Measurements from ENCODE around the gene DLG4.

DLG4 gene

DNA sequence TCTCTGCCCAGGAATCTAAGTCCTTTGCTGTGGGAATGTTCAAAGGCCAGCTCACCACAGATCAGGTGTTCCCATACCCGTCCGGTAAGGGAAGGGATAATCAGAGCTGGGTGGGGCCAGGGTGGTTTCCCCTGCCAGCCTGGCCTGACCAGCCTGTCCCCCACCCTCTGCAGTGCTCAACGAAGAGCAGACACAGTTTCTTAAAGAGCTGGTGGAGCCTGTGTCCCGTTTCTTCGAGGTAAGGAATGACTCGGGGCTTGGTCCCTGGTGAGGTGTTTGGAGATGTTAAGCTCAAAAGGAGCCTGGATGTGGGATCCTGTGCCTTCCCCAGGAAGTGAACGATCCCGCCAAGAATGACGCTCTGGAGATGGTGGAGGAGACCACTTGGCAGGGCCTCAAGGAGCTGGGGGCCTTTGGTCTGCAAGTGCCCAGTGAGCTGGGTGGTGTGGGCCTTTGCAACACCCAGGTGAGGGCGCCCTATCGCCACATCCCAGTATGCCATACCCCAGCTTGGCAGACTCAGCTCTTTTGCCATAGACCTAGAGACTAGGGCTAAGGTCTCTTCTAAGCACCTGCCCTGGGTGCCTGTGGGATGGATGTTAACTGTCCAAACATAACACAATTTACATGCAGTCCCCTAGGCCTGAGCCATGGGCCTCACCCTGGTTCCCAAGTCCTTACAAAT lies 1.1 kb upstream of the DLG4 start:
- Histone ChIP-seq H3K4me3 (ENCODE audit: insufficient read depth, low read depth, low read length) (peak overlapping the region; percentile 87), H3K27ac (ENCODE audit: insufficient read depth, low read depth, low read length, poor library complexity, severe bottlenecking) (peak overlapping the region; percentile 65), H3K36me3 (ENCODE audit: control insufficient read depth, insufficient read depth, low read length) (peaks cover 31% of the 10 kb centered on the region), H3K27me3 (ENCODE audit: control insufficient read depth, insufficient read depth, low read length, poor library complexity, severe bottlenecking) (no peaks in the 10 kb centered on the region), H3K9me3 (ENCODE audit: control insufficient read depth, low read length) (no peaks in the 10 kb centered on the region), H3K4me1 (ENCODE audit: control insufficient read depth, insufficient read depth, low read length) (peaks cover 30% of the 10 kb centered on the region)
- WGBS, 2 experiments, result 52 to 57% methylated on average over 11 of the region's 11 CpGs

DNA sequence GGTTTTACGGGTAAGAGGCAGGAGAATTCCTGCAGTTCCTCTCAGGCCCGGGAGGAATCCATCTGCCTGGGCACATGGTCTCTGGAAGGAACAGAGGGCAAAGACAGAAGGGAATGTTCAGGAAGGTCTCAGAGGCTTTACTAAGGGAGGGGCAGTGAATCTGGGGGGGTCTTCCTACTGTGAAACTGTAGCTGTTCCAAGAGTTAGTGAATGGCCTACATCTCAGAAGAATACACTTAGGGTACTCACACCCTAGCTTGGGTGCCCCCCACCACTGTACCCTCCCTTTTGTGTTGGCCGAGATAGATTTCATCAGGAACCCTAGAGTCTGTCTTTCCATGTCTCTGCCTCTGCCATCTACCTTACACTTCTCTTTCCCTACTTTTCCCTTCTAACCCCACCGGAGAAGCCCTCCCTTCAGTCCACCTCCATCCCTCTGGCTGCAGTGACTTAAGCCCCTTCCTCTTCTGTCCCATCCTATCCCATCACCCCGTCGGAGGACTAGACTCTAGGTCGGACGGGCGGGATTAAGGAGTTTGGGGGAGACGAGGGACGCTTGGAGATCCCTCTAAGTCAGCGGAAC lies 316 bp downstream of the DLG4 start:
- Histone ChIP-seq H3K9me3 (ENCODE audit: control insufficient read depth, low read length) (no peaks in the 10 kb centered on the region), H3K4me3 (ENCODE audit: insufficient read depth, low read depth, low read length) (peak overlapping the region; percentile 87), H3K4me1 (ENCODE audit: control insufficient read depth, insufficient read depth, low read length) (peaks cover 36% of the 10 kb centered on the region), H3K36me3 (ENCODE audit: control insufficient read depth, insufficient read depth, low read length) (peaks cover 22% of the 10 kb centered on the region), H3K27me3 (ENCODE audit: control insufficient read depth, insufficient read depth, low read length, poor library complexity, severe bottlenecking) (no peaks in the 10 kb centered on the region), H3K27ac (ENCODE audit: insufficient read depth, low read depth, low read length, poor library complexity, severe bottlenecking) (peak overlapping the region; percentile 75)
- WGBS, 2 experiments, result 27% methylated on average over 12 of the region's 12 CpGs

DNA sequence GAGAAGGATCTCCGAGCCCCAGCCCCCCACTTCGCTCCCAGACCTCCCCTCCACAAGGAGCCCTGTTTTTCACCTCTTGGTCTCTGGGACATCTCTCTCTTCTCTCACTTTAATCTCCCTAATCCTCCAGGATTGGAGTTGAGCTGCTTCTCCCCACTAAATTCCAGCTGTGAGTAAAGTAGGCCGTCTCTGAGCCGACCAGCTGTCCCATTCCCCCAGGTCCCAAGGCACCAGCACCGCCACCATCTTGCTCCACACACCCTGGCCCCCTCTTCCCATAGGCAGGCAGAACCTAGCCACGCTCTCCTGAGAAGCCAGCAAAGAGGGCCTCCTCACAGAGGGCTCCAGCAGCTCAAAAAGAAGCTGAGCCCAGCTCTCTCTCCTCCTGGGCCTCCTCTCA lies 878 bp downstream of the DLG4 start:
- Histone ChIP-seq H3K27ac (ENCODE audit: insufficient read depth, low read depth, low read length, poor library complexity, severe bottlenecking) (peak overlapping the region; percentile 75), H3K9me3 (ENCODE audit: control insufficient read depth, low read length) (no peaks in the 10 kb centered on the region), H3K36me3 (ENCODE audit: control insufficient read depth, insufficient read depth, low read length) (peaks cover 17% of the 10 kb centered on the region), H3K4me3 (ENCODE audit: insufficient read depth, low read depth, low read length) (peak overlapping the region; percentile 11), H3K4me1 (ENCODE audit: control insufficient read depth, insufficient read depth, low read length) (peaks cover 36% of the 10 kb centered on the region), H3K27me3 (ENCODE audit: control insufficient read depth, insufficient read depth, low read length, poor library complexity, severe bottlenecking) (no peaks in the 10 kb centered on the region)
- 66 to 79% methylated on average over 6 of the region's 6 CpGs for WGBS, 2 experiments

DNA sequence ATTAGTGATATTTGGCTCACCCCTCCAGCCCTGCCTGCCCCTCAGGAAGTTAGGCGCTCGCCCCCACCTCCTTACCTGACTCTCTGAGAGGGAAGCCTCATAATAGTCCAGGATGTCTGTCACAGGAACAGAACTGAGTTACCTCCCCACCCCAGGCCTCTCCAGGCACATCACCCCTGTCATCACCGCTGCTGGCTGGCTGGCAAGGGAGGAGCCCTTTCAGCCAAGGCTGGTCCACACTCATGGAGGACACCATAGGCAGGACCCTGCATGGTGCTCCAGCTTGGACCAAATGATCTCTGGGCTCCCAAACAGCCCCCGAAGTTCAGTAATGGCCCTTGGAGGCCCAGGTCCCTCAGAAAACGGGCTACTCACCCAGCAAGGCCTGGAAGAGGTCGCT lies 1.5 kb downstream of the DLG4 start:
- Histone ChIP-seq H3K9me3 (ENCODE audit: control insufficient read depth, low read length) (no peaks in the 10 kb centered on the region), H3K27me3 (ENCODE audit: control insufficient read depth, insufficient read depth, low read length, poor library complexity, severe bottlenecking) (no peaks in the 10 kb centered on the region), H3K4me1 (ENCODE audit: control insufficient read depth, insufficient read depth, low read length) (peaks cover 41% of the 10 kb centered on the region), H3K36me3 (ENCODE audit: control insufficient read depth, insufficient read depth, low read length) (peaks cover 11% of the 10 kb centered on the region), H3K4me3 (ENCODE audit: insufficient read depth, low read depth, low read length) (peak overlapping the region; percentile 56), H3K27ac (ENCODE audit: insufficient read depth, low read depth, low read length, poor library complexity, severe bottlenecking) (peak overlapping the region; percentile 19)
- 81 to 84% methylated on average over 6 of the region's 6 CpGs for WGBS, 2 experiments

DNA sequence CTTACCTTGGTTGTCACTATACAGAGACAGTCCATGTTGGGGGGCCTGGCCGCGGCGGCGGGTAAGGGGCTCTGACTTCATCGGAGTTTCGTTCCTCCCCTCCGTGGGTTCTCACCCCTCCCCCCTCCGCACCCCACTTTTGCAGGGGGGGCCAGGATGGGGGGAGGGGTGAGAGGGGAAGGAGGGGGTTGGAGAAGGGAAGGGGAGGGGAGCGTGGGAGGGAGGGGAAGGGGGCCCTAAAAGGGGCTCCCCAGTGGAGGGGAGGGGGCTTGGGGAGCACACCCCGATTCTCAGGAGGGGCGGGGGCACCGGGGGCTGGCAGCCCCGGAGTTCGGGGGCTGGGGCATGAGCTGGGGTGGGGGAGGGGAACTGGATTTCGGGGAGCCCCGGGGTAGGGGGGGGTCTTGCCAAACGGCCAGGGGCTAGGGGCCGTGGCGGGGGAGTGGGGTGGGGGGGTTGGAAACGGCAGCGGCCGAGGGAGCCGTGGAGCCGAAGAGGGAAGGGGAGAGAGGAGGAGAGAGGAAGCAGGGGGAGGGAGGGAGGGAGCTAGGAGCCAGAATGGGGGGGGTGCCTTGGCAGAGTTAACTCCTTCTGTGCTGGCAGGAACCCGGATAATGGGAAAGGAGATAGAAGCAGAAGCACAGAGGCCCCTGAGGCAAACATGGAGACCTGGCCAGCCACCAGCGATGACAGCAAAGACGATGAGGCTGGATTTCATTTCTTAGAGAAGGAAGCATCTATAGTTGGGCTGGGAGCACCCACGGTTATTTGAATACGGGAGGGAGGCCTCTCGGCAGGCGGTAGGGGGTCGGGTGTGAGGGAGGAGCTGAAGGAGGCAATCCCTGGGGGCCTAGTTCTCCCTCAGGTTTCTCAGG lies 2.3 kb downstream of the DLG4 start:
- Histone ChIP-seq H3K27me3 (ENCODE audit: control insufficient read depth, insufficient read depth, low read length, poor library complexity, severe bottlenecking) (no peaks in the 10 kb centered on the region), H3K4me1 (ENCODE audit: control insufficient read depth, insufficient read depth, low read length) (peaks cover 42% of the 10 kb centered on the region), H3K27ac (ENCODE audit: insufficient read depth, low read depth, low read length, poor library complexity, severe bottlenecking) (no peak overlapping the region), H3K9me3 (ENCODE audit: control insufficient read depth, low read length) (no peaks in the 10 kb centered on the region), H3K4me3 (ENCODE audit: insufficient read depth, low read depth, low read length) (peak overlapping the region; percentile 56), H3K36me3 (ENCODE audit: control insufficient read depth, insufficient read depth, low read length) (peaks cover 3% of the 10 kb centered on the region)
- 4% methylated on average over 19 to 30 of the region's 32 CpGs for WGBS, 2 experiments

DNA sequence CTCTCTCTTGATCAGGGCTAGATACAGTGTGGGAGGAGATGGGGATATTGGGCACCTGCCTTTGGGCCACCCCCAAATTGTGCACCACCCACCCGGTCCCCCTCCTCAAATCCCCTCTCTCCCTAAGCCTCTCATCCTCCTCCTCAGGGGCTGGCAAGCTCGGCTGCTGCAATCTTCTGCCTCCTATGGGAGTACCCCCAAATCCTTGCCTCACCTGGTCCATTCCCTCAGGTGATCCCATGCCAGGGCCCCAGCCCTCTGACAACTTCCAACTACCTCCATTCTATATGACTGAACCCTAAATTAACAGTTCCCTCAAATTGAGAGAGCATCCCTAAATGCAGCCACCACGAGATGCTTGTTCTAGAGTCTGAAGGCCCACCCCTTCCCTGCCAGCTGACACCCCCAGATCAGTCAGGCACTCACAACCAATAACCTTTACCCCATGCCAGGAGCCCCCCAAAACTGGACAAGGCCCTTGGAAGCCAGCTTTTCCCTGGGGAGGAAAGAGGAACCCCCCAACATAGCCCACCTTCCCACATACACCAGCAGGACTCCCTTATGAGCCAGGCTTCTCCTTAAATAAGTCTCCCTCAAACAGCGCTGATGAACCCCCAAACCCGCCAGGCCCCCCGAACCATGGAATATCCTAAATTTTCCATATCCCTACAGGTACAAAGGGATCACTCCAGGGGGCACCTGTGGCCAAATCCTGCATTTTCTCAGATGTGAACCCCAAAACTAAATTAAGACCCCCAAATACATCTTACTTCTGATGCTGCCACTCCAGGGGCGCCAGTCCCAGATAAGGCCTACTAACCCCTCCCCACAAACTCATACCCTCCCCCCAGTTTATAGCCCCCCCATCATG lies 3.2 kb downstream of the DLG4 start:
- no peak overlapping the region for H3K27ac ChIP-seq (ENCODE audit: insufficient read depth, low read depth, low read length, poor library complexity, severe bottlenecking)
- H3K4me1 ChIP-seq (ENCODE audit: control insufficient read depth, insufficient read depth, low read length), result peaks cover 48% of the 10 kb centered on the region
- H3K9me3 ChIP-seq (ENCODE audit: control insufficient read depth, low read length), result no peaks in the 10 kb centered on the region
- no peaks in the 10 kb centered on the region for H3K27me3 ChIP-seq (ENCODE audit: control insufficient read depth, insufficient read depth, low read length, poor library complexity, severe bottlenecking)
- WGBS, 2 experiments, result 13 to 18% methylated on average over 7 of the region's 7 CpGs
- no peaks in the 10 kb centered on the region for H3K36me3 ChIP-seq (ENCODE audit: control insufficient read depth, insufficient read depth, low read length)
- H3K4me3 ChIP-seq (ENCODE audit: insufficient read depth, low read depth, low read length), result peak overlapping the region; percentile 56

DNA sequence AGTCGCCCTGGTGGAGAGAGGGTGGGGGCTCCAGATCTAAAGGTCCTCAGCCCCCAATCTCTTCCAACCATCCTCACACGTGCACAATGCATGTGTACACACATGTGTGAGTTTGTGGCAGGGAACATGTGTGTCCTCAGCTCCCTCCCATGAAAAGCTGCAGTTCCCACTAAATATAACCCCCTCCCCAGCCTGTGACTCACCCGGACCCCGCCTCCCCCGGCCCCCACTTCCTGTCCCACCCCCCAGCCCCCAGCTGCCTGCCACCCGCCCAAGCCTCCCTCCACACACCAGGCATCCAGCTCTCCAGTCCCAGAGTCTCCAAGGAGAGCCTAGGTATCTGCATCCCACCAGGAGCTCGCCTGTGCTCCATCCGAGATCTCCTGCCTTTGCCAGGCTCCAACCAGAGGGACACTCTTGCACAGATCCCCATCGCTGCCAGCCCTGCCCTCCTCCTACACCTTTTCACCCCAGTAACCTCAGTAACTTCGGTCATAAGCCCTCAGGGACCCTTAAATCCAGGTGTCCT lies 3.9 kb downstream of the DLG4 start:
- WGBS, 2 experiments, result 7% methylated on average over 7 to 9 of the region's 10 CpGs
- Histone ChIP-seq H3K9me3 (ENCODE audit: control insufficient read depth, low read length) (no peaks in the 10 kb centered on the region), H3K36me3 (ENCODE audit: control insufficient read depth, insufficient read depth, low read length) (no peaks in the 10 kb centered on the region), H3K27ac (ENCODE audit: insufficient read depth, low read depth, low read length, poor library complexity, severe bottlenecking) (peak overlapping the region; percentile 92), H3K4me3 (ENCODE audit: insufficient read depth, low read depth, low read length) (peak overlapping the region; percentile 56), H3K4me1 (ENCODE audit: control insufficient read depth, insufficient read depth, low read length) (peaks cover 53% of the 10 kb centered on the region), H3K27me3 (ENCODE audit: control insufficient read depth, insufficient read depth, low read length, poor library complexity, severe bottlenecking) (no peaks in the 10 kb centered on the region)

DNA sequence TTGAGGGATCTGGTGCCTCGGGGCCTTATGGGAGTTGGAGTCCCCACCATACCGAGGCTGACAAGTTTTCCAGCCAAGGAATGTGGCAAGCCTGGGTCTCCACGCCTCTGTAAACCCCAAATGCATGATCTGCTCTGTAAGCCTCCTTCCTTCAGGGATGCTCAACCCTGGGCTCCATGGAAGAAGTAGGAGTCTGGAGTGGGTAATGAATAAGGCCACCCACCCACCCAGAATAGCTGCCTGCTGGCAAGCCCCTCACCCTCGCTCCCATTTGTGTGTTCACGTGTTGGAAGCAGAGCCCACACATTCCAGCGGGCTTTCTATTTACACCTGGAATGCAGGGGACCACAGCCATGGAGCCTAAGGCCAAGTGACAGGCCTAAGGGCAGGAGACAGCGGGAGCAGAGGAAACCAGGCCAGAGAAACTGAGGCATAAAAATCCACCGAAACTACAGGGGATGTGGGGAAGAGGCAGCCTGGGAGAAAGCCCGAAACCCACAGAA lies 4.4 kb downstream of the DLG4 start:
- 5 to 8% methylated on average over 9 of the region's 9 CpGs for WGBS, 2 experiments
- Histone ChIP-seq H3K4me3 (ENCODE audit: insufficient read depth, low read depth, low read length) (peak overlapping the region; percentile 44), H3K27ac (ENCODE audit: insufficient read depth, low read depth, low read length, poor library complexity, severe bottlenecking) (peak overlapping the region; percentile 92), H3K4me1 (ENCODE audit: control insufficient read depth, insufficient read depth, low read length) (peaks cover 58% of the 10 kb centered on the region), H3K9me3 (ENCODE audit: control insufficient read depth, low read length) (no peaks in the 10 kb centered on the region), H3K27me3 (ENCODE audit: control insufficient read depth, insufficient read depth, low read length, poor library complexity, severe bottlenecking) (no peaks in the 10 kb centered on the region), H3K36me3 (ENCODE audit: control insufficient read depth, insufficient read depth, low read length) (no peaks in the 10 kb centered on the region)

DNA sequence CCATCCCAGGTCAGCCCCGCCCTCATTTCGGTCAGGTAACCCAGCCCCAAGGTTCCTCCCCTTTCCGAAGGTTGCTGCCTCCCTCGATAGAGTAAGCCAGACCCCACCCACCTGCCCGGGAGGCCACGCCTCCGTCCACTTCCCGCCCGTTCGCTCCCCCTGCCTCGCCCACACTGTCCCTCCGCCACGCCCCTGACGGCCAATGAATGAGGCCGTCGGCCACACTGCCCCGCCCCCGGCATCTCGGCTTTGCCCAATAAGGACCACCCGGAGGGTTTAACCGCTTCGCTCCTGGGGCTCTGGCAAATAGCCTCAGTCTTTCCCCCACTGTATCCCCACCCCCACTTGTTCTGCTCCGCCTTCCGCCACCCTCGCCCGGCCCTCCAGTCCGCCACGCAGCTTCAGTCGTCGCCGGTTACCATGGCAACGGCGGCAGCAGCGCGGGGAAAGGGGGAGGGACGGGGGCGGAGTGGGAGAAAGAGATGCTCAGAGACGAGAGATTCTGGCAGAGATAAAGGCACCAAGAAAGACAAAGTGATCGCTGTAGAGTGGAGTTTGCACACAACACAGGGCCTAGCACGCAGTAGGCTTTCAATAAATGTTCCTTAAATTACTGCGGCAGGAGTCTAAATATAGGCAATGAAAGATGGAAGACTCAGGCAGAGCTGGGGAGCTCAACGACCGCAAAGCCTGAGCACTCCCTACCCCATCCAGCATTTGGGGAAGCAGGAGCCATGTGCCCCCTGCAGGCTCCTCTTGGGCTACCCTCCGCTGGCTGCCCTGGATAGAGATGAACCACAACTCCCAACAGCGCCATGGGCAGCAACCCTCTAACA lies 5.1 kb downstream of the DLG4 start:
- 0% methylated on average over 45 of the region's 45 CpGs for WGBS, 2 experiments
- H3K36me3 ChIP-seq (ENCODE audit: control insufficient read depth, insufficient read depth, low read length), result no peaks in the 10 kb centered on the region
- H3K9me3 ChIP-seq (ENCODE audit: control insufficient read depth, low read length), result no peaks in the 10 kb centered on the region
- no peaks in the 10 kb centered on the region for H3K27me3 ChIP-seq (ENCODE audit: control insufficient read depth, insufficient read depth, low read length, poor library complexity, severe bottlenecking)
- H3K4me3 ChIP-seq (ENCODE audit: insufficient read depth, low read depth, low read length), result peak overlapping the region; percentile 44
- H3K4me1 ChIP-seq (ENCODE audit: control insufficient read depth, insufficient read depth, low read length), result peaks cover 64% of the 10 kb centered on the region
- peak overlapping the region; percentile 95 for H3K27ac ChIP-seq (ENCODE audit: insufficient read depth, low read depth, low read length, poor library complexity, severe bottlenecking)
